Keratinocyte (primary cell): ENCODE measurements around the gene ARSI.

ENCODE experiments used
- EZH2 ChIP-seq: IDR thresholded peaks from one replicate; pipeline ENCODE4 v1.6.1; 2012; ENCODE audit warnings: inconsistent platforms, mild to moderate bottlenecking, low read length, moderate library complexity
- TF ChIP-seq, protein P1 (sequence below), 3 experiments: IDR thresholded peaks in 1 of 3; conservative IDR thresholded peaks in 1 of 3; optimal IDR thresholded peaks in 1 of 3; 2 replicates in 2 of 3; 3 replicates in 1 of 3; pipeline versions ENCODE3 to v1.5.1; 2011; ENCODE audit warnings: low read length in 3 of 3, mild to moderate bottlenecking in 3 of 3, moderate library complexity in 2 of 3, control low read depth in 1 of 3, inconsistent platforms in 1 of 3; ENCODE audit not compliant: insufficient read depth in 2 of 3; ENCODE audit errors: extremely low read depth in 1 of 3

DNA sequence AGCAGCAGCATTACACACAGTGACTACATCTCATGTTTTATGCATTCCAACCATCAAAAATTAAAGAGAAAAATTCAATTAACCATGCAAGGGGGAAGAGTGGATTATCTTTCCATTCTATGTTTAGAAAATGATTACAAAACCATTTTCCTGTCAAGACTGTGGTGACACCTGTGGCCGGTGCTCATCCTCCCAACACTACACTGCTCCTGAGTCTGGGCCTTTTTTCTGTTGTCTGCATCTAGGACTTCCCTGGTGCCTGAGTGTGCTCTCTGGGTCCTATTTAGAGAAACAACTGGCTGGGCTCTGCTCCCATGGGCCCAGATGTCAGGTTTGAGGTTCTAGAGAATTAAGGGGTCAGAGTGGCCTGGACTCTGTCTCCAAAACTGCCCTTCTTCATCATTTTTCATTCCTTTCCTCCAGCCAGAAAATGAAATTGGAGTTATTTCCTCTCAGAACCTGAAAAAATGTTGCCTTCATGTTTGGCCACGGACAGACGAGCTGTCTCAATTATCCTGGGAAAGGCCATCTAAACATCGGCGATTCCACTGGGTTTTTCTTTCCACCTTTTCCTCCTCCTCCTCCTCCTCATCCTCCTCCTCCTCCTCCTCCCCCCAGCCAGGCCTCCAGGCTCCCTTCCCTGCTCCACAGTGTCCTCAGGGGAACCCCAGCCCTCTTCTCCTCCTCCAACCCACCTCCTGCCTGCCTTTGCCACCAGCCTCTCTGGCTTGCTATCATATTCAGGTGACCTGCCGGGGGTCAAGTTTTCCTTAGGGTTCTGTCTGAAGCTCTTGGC, 11.4 kb upstream of the ARSI start:
- TF ChIP-seq, protein P1, sequence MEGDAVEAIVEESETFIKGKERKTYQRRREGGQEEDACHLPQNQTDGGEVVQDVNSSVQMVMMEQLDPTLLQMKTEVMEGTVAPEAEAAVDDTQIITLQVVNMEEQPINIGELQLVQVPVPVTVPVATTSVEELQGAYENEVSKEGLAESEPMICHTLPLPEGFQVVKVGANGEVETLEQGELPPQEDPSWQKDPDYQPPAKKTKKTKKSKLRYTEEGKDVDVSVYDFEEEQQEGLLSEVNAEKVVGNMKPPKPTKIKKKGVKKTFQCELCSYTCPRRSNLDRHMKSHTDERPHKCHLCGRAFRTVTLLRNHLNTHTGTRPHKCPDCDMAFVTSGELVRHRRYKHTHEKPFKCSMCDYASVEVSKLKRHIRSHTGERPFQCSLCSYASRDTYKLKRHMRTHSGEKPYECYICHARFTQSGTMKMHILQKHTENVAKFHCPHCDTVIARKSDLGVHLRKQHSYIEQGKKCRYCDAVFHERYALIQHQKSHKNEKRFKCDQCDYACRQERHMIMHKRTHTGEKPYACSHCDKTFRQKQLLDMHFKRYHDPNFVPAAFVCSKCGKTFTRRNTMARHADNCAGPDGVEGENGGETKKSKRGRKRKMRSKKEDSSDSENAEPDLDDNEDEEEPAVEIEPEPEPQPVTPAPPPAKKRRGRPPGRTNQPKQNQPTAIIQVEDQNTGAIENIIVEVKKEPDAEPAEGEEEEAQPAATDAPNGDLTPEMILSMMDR (optimal IDR thresholded peaks at IDR 0.05 in 1 of 3, IDR thresholded peaks at IDR 0.05 in 1 of 3, conservative IDR thresholded peaks at IDR 0.05 in 1 of 3; ENCODE audit: extremely low read depth in 1 of 3, insufficient read depth in 2 of 3, low read length in 3 of 3) = no peak
- TF ChIP-seq EZH2 = no peak
